ENCODE measurements around the gene CRKL. TPM values are rescaled to one million over a fixed set of nuclear protein-coding genes. Genes with fewer than 3 reads are reported as not detected.

CRKL gene
- total and polyA plus RNA-seq, 2 experiments from 2014 or later: 42.4 to 80.9 TPM

DNA sequence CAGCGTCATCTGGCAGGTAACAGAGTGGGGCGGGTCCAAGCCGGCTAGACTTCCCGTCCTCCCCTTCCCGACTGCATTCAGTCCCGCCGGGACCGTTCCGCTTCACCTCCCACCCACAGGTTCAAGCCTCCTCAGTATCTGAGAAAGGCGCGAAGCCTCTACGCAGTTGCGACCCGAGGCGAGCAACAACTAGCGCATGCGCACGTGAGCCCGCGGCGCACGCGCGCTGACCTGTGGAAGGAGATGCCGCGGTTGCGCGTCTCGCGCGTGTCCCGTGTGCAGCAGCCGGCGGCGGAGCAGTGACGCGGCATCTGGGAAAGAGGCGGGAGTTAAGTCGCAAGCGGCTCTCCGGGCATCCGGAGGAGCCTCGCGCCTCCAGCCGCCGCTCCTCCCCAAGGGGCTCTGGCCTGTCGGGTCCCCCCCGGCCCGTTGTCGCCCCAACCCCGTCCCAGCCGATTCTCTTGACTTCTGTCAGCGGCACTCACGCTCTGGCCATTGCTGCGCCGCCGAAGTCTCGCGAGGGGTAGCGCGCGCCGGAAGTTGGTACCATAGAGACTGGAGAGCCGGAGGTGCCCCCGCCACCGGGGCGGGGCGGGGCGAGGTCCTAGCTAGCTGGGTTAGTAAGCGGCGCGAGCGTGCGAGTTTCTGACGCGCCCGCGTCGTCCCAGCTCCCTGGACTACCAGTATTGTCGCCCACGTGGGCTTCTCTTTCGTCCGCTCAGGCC lies 84.6 kb downstream of the CRKL start, which contains the start of gene THAP7:
THAP7 (minus strand) TSS at position 518 of the 725 bp plus-strand sequence; CDS start at position 311, 207 bp downstream.
- peak within 1 kb of the TSS; percentile 95 for H3K27ac ChIP-seq
- TF ChIP-seq CTCF (IDR thresholded peaks at IDR 0.05; ENCODE audit: low read depth, low read length): no peak

More for the DNA sequence above, 84.6 kb downstream of the CRKL start, which contains the start of gene THAP7:
- H3K4me1 ChIP-seq (ENCODE audit: low read depth): peaks cover 19% of the 10 kb centered on the region
- H3K27me3 ChIP-seq: no peaks in the 10 kb centered on the region
- no peaks in the 10 kb centered on the region for H3K9me3 ChIP-seq (ENCODE audit: low read depth)
- H3K36me3 ChIP-seq: peaks cover 4% of the 10 kb centered on the region
- H3K4me3 ChIP-seq: peak within 1 kb of the TSS; percentile 74
- peak; percentile 96 to 97 for DNase-seq (ENCODE audit: low read depth in 1 of 2, low spot score in 1 of 2)

Other genes starting within 250 kb of the CRKL start
- gene SERPIND1, start 143.3 kb upstream of the CRKL start, total RNA-seq: 0.88 and 1.3 TPM in 2 replicates
- gene SERPIND1, start 143.3 kb upstream of the CRKL start, polyA plus RNA-seq: 0.94 and 4.8 TPM in 2 replicates
- 83.3 and 83.7 TPM in 2 replicates for gene PI4KA, start 58.6 kb upstream of the CRKL start, total RNA-seq
- gene PI4KA, start 58.6 kb upstream of the CRKL start, polyA plus RNA-seq: 85.2 and 95.9 TPM in 2 replicates
- gene SNAP29, start 58.4 kb upstream of the CRKL start, total RNA-seq: 22.0 and 25.2 TPM in 2 replicates
- gene SNAP29, start 58.4 kb upstream of the CRKL start, polyA plus RNA-seq: 37.9 and 38.1 TPM in 2 replicates
- gene AIFM3, start 49.8 kb downstream of the CRKL start, total RNA-seq: 2.0 and 4.8 TPM in 2 replicates
- 0.67 and 0.87 TPM in 2 replicates for gene AIFM3, start 49.8 kb downstream of the CRKL start, polyA plus RNA-seq
- gene LZTR1, start 64.9 kb downstream of the CRKL start, total RNA-seq: 50.8 and 62.6 TPM in 2 replicates
- 41.7 and 60.9 TPM in 2 replicates for gene LZTR1, start 64.9 kb downstream of the CRKL start, polyA plus RNA-seq
- 61.1 and 69.8 TPM in 2 replicates for gene THAP7, start 84.7 kb downstream of the CRKL start, total RNA-seq
- 47.5 and 49.7 TPM in 2 replicates for gene THAP7, start 84.7 kb downstream of the CRKL start, polyA plus RNA-seq
- gene P2RX6, start 97.8 kb downstream of the CRKL start, total RNA-seq: 8.6 and 11.8 TPM in 2 replicates
- 7.9 and 8.9 TPM in 2 replicates for gene P2RX6, start 97.8 kb downstream of the CRKL start, polyA plus RNA-seq
- gene SLC7A4, start 115.2 kb downstream of the CRKL start, total RNA-seq: 1.8 and 4.0 TPM in 2 replicates
- 3.0 and 4.4 TPM in 2 replicates for gene SLC7A4, start 115.2 kb downstream of the CRKL start, polyA plus RNA-seq
- gene LRRC74B, start 128.5 kb downstream of the CRKL start, total RNA-seq: 0.12 TPM in 1 of 2 replicates, not detected in the other
- 1.2 TPM in 1 of 2 replicates, not detected in the other for gene LRRC74B, start 128.5 kb downstream of the CRKL start, polyA plus RNA-seq

All from cardiac muscle cell (in vitro differentiated cells and primary cell).